Tibial nerve (tissue), 4 donors: Measurements from ENCODE around the gene VSX1. TPM values are rescaled to one million over a fixed set of nuclear protein-coding genes. Genes with fewer than 3 reads are reported as not detected.

Source experiments
- DNase-seq, 2 donors: peaks; one replicate each; pipeline ENCODE4 v3.0.0-alpha.2; 2019; ENCODE audit warnings: low spot score in 2 of 2
- H3K27ac ChIP-seq, 4 donors: fragments of 200-600 bp; sonication (generic) in 3 of 4; one replicate each; pipeline ENCODE4 v1.5.1; 2017 to 2019; ENCODE audit warnings: mild to moderate bottlenecking in 1 of 4
- H3K27me3 ChIP-seq, 2 donors: fragments of 200-600 bp; sonication (generic) in 1 of 2; one replicate each; pipeline versions ENCODE4 v1.5.1 to v1.6.0; 2017 to 2019
- H3K36me3 ChIP-seq, 3 donors: fragments of 200-600 bp; sonication (generic); one replicate each; pipeline ENCODE4 v1.5.1; 2018 to 2019
- H3K4me1 ChIP-seq, 4 donors: fragments of 200-600 bp; sonication (generic) in 3 of 4; one replicate each; pipeline ENCODE4 v1.5.1; 2017 to 2019
- H3K4me3 ChIP-seq, 4 donors: fragments of 200-600 bp; sonication (generic) in 3 of 4; one replicate each; pipeline ENCODE4 v1.5.1; 2017 to 2019; ENCODE audit warnings: mild to moderate bottlenecking in 1 of 4, moderate library complexity in 1 of 4
- H3K9me3 ChIP-seq, 4 donors: fragments of 200-600 bp; sonication (generic) in 3 of 4; one replicate each; pipeline ENCODE4 v1.5.1; 2017 to 2019
- CTCF ChIP-seq, 5 experiments: fragments of 200-600 bp in 3 of 5; fragments of 450-650 bp in 2 of 5; sonication (generic) in 3 of 5; IDR thresholded peaks; one replicate each; pipeline ENCODE4 v1.5.1; 2016 to 2019; ENCODE audit warnings: antibody characterized with exemption in 5 of 5, mild to moderate bottlenecking in 3 of 5, moderate library complexity in 2 of 5
- EP300 ChIP-seq, 2 donors: sonication (generic); formaldehyde crosslinking; IDR thresholded peaks; one replicate each; pipeline ENCODE4 v1.6.1; 2017; ENCODE audit warnings: antibody characterized with exemption in 2 of 2, mild to moderate bottlenecking in 1 of 2
- POLR2A ChIP-seq, 2 donors: fragments of 450-650 bp; IDR thresholded peaks; one replicate each; pipeline ENCODE4 v1.6.1; 2017; ENCODE audit warnings: antibody characterized with exemption in 2 of 2, mild to moderate bottlenecking in 2 of 2, moderate library complexity in 2 of 2
- WGBS, 2 donors: methylation state at CpG; one replicate each; pipeline ENCODE4 v1.1.5; 2018; 5-methylcytosine and 5-hydroxymethylcytosine counted together
- total RNA-seq, 4 donors: library from RNA; depleted of rRNA; stranded (reverse); fragments of >200 nt; gene quantifications; one replicate each; pipeline ENCODE4 v1.1.0, GENCODE V29; 2016

The VSX1 gene
- total RNA-seq, 4 donors from 2014 or later, result not detected

GRCh38 chr20:25118529-25118928 lies 36.6 kb upstream of the VSX1 start:
- no peaks in the 10 kb centered on the region for H3K9me3 ChIP-seq
- H3K4me1 ChIP-seq, result no peaks in the 10 kb centered on the region
- no peak overlapping the region for H3K27ac ChIP-seq
- no peaks in the 10 kb centered on the region for H3K27me3 ChIP-seq
- DNase-seq, result no peak
- no peaks in the 10 kb centered on the region for H3K36me3 ChIP-seq
- 86 to 90% methylated on average over 7 of the region's 7 CpGs for WGBS, 2 donors
- TF ChIP-seq EP300 (IDR thresholded peaks at IDR 0.05), result no peak
- TF ChIP-seq CTCF (IDR thresholded peaks at IDR 0.05), result no peak
- TF ChIP-seq POLR2A (IDR thresholded peaks at IDR 0.05), result no peak
- H3K4me3 ChIP-seq, result no peak overlapping the region

- H3K4me1 ChIP-seq, result no peaks in the 10 kb centered on the region
- no peak overlapping the region for H3K27ac ChIP-seq
- WGBS, 2 donors, result 48 to 57% methylated on average over 4 of the region's 4 CpGs
- no peak for TF ChIP-seq EP300 (IDR thresholded peaks at IDR 0.05)
- no peak for TF ChIP-seq POLR2A (IDR thresholded peaks at IDR 0.05)
- DNase-seq, result no peak
- H3K4me3 ChIP-seq, result no peak overlapping the region
- no peaks in the 10 kb centered on the region for H3K36me3 ChIP-seq
- H3K9me3 ChIP-seq, result no peaks in the 10 kb centered on the region
- no peaks in the 10 kb centered on the region for H3K27me3 ChIP-seq
Observed at GRCh38 chr20:25117990-25118389, 36.0 kb upstream of the VSX1 start.

- no peaks in the 10 kb centered on the region for H3K36me3 ChIP-seq
- no peak overlapping the region for H3K27ac ChIP-seq
- no peaks in the 10 kb centered on the region for H3K27me3 ChIP-seq
- no peak for TF ChIP-seq POLR2A (IDR thresholded peaks at IDR 0.05)
- no peak for TF ChIP-seq CTCF (IDR thresholded peaks at IDR 0.05)
- TF ChIP-seq EP300 (IDR thresholded peaks at IDR 0.05), result no peak
- H3K4me1 ChIP-seq, result no peaks in the 10 kb centered on the region
- WGBS, 2 donors, result 46 to 55% methylated on average over 14 of the region's 14 CpGs
- DNase-seq, result no peak
- H3K9me3 ChIP-seq, result no peaks in the 10 kb centered on the region
- H3K4me3 ChIP-seq, result no peak overlapping the region
Observed at GRCh38 chr20:25116739-25117458, 35.0 kb upstream of the VSX1 start.

- Histone ChIP-seq H3K27me3 (no peaks in the 10 kb centered on the region), H3K4me1 (no peaks in the 10 kb centered on the region), H3K4me3 (no peak overlapping the region), H3K9me3 (no peaks in the 10 kb centered on the region), H3K36me3 (no peaks in the 10 kb centered on the region), H3K27ac (no peak overlapping the region)
- TF ChIP-seq EP300 (IDR thresholded peaks at IDR 0.05), result no peak
- TF ChIP-seq POLR2A (IDR thresholded peaks at IDR 0.05), result no peak
- TF ChIP-seq CTCF (IDR thresholded peaks at IDR 0.05), result no peak
- DNase-seq, result no peak
- WGBS, 2 donors, result 93 to 94% methylated on average over 3 of the region's 3 CpGs
Observed at GRCh38 chr20:25103526-25103925, 21.6 kb upstream of the VSX1 start.

- 45 to 50% methylated on average over 3 of the region's 3 CpGs for WGBS, 2 donors
- Histone ChIP-seq H3K9me3 (no peaks in the 10 kb centered on the region), H3K27ac (no peak overlapping the region), H3K27me3 (no peaks in the 10 kb centered on the region), H3K4me3 (no peak overlapping the region), H3K4me1 (no peaks in the 10 kb centered on the region), H3K36me3 (no peaks in the 10 kb centered on the region)
- TF ChIP-seq POLR2A (IDR thresholded peaks at IDR 0.05) (no peak), CTCF (IDR thresholded peaks at IDR 0.05) (no peak), EP300 (IDR thresholded peaks at IDR 0.05) (no peak)
- no peak for DNase-seq
Observed at GRCh38 chr20:25100914-25101313, 19.0 kb upstream of the VSX1 start.
